Endothelial cell of umbilical vein (primary cell): ENCODE results near the gene SORL1.

Experiments used
- EZH2 ChIP-seq: IDR thresholded peaks from 2 replicates; pipeline ENCODE4 v1.6.1; 2012; ENCODE audit warnings: borderline replicate concordance, low read depth, mild to moderate bottlenecking, moderate library complexity, low read length, inconsistent platforms; ENCODE audit not compliant: severe bottlenecking
- POLR2A ChIP-seq: IDR thresholded peaks from 2 replicates; pipeline ENCODE4 v1.6.1; 2012; ENCODE audit warnings: low read depth, mild to moderate bottlenecking, control low read depth, low read length
- TF ChIP-seq, protein P1 (sequence below), 2 donors: IDR thresholded peaks; 1 replicate in 1 of 2; 2 replicates in 1 of 2; pipeline ENCODE4 v1.5.1; 2011; ENCODE audit warnings: low read length in 2 of 2, mild to moderate bottlenecking in 2 of 2, moderate library complexity in 2 of 2, control low read depth in 1 of 2, inconsistent platforms in 1 of 2, low read depth in 1 of 2; ENCODE audit not compliant: insufficient read depth in 1 of 2; ENCODE audit errors: extremely low read depth in 1 of 2

DNA sequence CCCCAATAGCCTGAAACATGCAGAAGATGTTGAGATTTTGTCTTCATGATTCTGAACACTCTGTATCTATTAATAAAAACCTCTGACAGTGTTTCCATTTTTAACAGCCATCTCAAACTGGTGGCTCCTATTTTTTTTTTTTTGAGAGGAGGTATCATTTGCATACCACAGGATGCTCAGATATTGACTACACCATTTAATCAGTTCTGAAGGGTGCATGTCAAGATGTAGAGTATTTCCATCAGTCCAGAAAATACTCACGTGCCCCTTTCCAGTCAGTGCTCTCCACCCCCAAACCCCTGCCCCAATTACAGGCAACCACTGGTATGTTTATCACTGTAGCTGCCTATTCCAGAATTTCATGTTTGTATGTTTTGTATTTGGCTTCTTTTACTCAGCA is 85.9 kb downstream of the SORL1 start:
- TF ChIP-seq POLR2A (no peak), EZH2 (no peak)
- TF ChIP-seq, protein P1, sequence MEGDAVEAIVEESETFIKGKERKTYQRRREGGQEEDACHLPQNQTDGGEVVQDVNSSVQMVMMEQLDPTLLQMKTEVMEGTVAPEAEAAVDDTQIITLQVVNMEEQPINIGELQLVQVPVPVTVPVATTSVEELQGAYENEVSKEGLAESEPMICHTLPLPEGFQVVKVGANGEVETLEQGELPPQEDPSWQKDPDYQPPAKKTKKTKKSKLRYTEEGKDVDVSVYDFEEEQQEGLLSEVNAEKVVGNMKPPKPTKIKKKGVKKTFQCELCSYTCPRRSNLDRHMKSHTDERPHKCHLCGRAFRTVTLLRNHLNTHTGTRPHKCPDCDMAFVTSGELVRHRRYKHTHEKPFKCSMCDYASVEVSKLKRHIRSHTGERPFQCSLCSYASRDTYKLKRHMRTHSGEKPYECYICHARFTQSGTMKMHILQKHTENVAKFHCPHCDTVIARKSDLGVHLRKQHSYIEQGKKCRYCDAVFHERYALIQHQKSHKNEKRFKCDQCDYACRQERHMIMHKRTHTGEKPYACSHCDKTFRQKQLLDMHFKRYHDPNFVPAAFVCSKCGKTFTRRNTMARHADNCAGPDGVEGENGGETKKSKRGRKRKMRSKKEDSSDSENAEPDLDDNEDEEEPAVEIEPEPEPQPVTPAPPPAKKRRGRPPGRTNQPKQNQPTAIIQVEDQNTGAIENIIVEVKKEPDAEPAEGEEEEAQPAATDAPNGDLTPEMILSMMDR (IDR thresholded peaks at IDR 0.05; ENCODE audit: extremely low read depth in 1 of 2, insufficient read depth in 1 of 2, low read depth in 1 of 2, low read length in 2 of 2), result no peak
